ENCODE data around the gene C7.

The C7 gene

DNA sequence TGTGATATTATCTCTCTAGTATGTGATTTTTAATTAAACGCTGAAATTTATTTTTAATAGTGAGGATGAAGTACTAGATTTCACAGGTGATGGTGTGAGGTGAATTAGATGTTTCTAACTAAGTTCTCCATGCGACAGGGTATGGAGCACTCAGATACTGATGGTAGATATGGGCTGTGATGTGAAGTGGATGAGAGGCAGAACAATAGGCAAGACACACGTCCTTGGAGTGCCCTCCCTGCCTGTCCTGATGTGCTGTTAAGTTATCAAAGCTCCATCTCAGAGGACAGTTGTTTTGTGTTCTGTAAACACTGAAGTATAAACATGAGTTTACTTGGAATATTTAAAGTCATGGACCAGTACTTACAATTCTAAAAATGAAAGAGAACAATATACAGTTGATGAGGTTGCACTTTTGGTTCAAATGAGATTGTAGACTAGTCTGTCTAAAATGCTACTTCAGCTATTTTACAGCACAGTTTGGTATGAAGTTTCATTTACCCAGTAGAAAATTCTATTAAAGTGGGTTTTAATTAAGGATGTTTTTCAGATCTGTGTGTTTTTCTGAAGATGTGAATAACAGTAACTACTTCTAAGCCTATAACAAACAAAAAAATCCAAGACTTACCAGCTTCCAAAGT, 64.2 kb downstream of the C7 start:
- TF ChIP-seq, protein P1, sequence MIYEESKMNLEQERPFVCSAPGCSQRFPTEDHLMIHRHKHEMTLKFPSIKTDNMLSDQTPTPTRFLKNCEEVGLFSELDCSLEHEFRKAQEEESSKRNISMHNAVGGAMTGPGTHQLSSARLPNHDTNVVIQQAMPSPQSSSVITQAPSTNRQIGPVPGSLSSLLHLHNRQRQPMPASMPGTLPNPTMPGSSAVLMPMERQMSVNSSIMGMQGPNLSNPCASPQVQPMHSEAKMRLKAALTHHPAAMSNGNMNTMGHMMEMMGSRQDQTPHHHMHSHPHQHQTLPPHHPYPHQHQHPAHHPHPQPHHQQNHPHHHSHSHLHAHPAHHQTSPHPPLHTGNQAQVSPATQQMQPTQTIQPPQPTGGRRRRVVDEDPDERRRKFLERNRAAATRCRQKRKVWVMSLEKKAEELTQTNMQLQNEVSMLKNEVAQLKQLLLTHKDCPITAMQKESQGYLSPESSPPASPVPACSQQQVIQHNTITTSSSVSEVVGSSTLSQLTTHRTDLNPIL (CRISPR knock-in tag; IDR thresholded peaks at IDR 0.05; ENCODE audit: low read depth) = no peak
- no peak for TF ChIP-seq ARNTL (CRISPR knock-in tag; IDR thresholded peaks at IDR 0.05; ENCODE audit: borderline replicate concordance, low read depth)
- TF ChIP-seq BACH2 (CRISPR knock-in tag; IDR thresholded peaks at IDR 0.05; ENCODE audit: borderline replicate concordance) = no peak
- TF ChIP-seq ZNF565 (CRISPR knock-in tag; conservative IDR thresholded peaks at IDR 0.05; ENCODE audit: low read depth) = no peak
- TF ChIP-seq ZNF70 (CRISPR knock-in tag; IDR thresholded peaks at IDR 0.05) = no peak
- TF ChIP-seq SNAI2 (CRISPR knock-in tag; IDR thresholded peaks at IDR 0.05) = no peak
- TF ChIP-seq ZFP3 (CRISPR knock-in tag; IDR thresholded peaks at IDR 0.05) = no peak
- TF ChIP-seq ZNF8 (CRISPR knock-in tag; IDR thresholded peaks at IDR 0.05) = no peak
- no peak for TF ChIP-seq OSR1 (CRISPR knock-in tag; IDR thresholded peaks at IDR 0.05)
- TF ChIP-seq GLIS3 (CRISPR knock-in tag; IDR thresholded peaks at IDR 0.05) = no peak
- TF ChIP-seq ZFP30 (CRISPR knock-in tag; IDR thresholded peaks at IDR 0.05) = no peak
- TF ChIP-seq CSDC2 (CRISPR knock-in tag; IDR thresholded peaks at IDR 0.05) = no peak
- ATAC-seq = no peak

DNA sequence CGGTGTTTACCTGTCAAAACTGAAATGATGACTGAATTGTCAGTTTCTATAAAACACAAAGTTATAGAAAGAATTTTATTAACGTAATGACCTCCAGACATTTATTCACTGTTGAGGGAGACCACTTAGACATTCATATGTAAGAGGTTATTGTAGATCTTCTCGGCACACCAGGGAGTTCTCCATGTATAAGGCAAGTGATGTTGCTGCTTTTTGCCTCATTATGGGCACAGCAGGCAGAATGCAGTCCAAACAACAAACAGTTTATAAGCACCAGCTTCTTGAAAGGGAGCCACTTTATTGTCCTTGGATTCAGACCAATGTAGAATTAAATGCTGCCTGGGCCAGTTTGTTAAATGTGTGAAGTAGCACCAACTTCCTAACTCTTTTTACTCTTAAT, 66.7 kb downstream of the C7 start:
- TF ChIP-seq, protein P1 (CRISPR knock-in tag; IDR thresholded peaks at IDR 0.05; ENCODE audit: low read depth) = no peak
- TF ChIP-seq GLIS3 (CRISPR knock-in tag; IDR thresholded peaks at IDR 0.05) = no peak
- TF ChIP-seq ESRRG (CRISPR knock-in tag; IDR thresholded peaks at IDR 0.05) = no peak
- TF ChIP-seq, protein P2, sequence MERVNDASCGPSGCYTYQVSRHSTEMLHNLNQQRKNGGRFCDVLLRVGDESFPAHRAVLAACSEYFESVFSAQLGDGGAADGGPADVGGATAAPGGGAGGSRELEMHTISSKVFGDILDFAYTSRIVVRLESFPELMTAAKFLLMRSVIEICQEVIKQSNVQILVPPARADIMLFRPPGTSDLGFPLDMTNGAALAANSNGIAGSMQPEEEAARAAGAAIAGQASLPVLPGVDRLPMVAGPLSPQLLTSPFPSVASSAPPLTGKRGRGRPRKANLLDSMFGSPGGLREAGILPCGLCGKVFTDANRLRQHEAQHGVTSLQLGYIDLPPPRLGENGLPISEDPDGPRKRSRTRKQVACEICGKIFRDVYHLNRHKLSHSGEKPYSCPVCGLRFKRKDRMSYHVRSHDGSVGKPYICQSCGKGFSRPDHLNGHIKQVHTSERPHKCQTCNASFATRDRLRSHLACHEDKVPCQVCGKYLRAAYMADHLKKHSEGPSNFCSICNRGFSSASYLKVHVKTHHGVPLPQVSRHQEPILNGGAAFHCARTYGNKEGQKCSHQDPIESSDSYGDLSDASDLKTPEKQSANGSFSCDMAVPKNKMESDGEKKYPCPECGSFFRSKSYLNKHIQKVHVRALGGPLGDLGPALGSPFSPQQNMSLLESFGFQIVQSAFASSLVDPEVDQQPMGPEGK (CRISPR knock-in tag; IDR thresholded peaks at IDR 0.05; ENCODE audit: borderline replicate concordance) = no peak
- TF ChIP-seq BACH2 (CRISPR knock-in tag; IDR thresholded peaks at IDR 0.05; ENCODE audit: borderline replicate concordance) = no peak
- no peak for TF ChIP-seq ARNTL (CRISPR knock-in tag; IDR thresholded peaks at IDR 0.05; ENCODE audit: borderline replicate concordance, low read depth)
- no peak for TF ChIP-seq ZFP3 (CRISPR knock-in tag; IDR thresholded peaks at IDR 0.05)
- no peak for ATAC-seq

DNA sequence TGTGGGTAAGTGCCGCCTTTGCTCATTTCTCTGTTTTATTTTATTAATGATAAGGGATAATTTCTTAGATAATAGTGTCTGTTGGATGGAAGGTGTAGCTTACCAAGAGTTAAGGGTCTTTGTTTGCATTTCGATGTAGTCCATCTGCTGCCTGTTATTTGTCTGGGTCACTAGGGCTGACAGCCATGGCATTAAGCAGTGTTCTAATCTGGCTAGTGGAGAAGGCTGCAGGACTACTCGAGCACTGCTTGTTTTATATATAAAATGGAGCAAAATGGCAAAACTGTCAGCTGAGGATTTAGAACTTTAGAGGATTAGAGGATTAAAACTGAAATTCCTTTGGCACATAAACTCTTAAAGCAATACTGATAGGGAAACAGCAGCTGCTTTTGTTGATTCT, 67.5 kb downstream of the C7 start:
- peak; percentile 31; the same call in 1 of the 3 replicates for ATAC-seq
- TF ChIP-seq ZC3H10 (CRISPR knock-in tag; IDR thresholded peaks at IDR 0.05) = no peak
- TF ChIP-seq ZNF70 (CRISPR knock-in tag; IDR thresholded peaks at IDR 0.05) = no peak
- peak; percentile 59; the same call in 1 of the 2 replicates for TF ChIP-seq TCF4 (CRISPR knock-in tag; IDR thresholded peaks at IDR 0.05; ENCODE audit: borderline replicate concordance)
- no peak for TF ChIP-seq CSDC2 (CRISPR knock-in tag; IDR thresholded peaks at IDR 0.05)

DNA sequence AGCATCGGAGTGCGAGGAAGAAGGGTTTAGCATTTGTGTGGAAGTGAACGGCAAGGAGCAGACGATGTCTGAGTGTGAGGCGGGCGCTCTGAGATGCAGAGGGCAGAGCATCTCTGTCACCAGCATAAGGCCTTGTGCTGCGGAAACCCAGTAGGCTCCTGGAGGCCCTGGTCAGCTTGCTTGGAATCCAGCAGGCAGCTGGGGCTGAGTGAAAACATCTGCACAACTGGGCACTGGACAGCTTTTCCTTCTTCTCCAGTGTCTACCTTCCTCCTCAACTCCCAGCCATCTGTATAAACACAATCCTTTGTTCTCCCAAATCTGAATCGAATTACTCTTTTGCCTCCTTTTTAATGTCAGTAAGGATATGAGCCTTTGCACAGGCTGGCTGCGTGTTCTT, 72.1 kb downstream of the C7 start:
- TF ChIP-seq ZNF565 (CRISPR knock-in tag; conservative IDR thresholded peaks at IDR 0.05; ENCODE audit: low read depth) = no peak
- TF ChIP-seq TCF4 (CRISPR knock-in tag; IDR thresholded peaks at IDR 0.05; ENCODE audit: borderline replicate concordance) = no peak
- no peak for TF ChIP-seq BACH2 (CRISPR knock-in tag; IDR thresholded peaks at IDR 0.05; ENCODE audit: borderline replicate concordance)
- no peak for TF ChIP-seq ISL1 (CRISPR knock-in tag; IDR thresholded peaks at IDR 0.05)
- TF ChIP-seq, protein P2 (CRISPR knock-in tag; IDR thresholded peaks at IDR 0.05; ENCODE audit: borderline replicate concordance) = no peak
- TF ChIP-seq, protein P3, sequence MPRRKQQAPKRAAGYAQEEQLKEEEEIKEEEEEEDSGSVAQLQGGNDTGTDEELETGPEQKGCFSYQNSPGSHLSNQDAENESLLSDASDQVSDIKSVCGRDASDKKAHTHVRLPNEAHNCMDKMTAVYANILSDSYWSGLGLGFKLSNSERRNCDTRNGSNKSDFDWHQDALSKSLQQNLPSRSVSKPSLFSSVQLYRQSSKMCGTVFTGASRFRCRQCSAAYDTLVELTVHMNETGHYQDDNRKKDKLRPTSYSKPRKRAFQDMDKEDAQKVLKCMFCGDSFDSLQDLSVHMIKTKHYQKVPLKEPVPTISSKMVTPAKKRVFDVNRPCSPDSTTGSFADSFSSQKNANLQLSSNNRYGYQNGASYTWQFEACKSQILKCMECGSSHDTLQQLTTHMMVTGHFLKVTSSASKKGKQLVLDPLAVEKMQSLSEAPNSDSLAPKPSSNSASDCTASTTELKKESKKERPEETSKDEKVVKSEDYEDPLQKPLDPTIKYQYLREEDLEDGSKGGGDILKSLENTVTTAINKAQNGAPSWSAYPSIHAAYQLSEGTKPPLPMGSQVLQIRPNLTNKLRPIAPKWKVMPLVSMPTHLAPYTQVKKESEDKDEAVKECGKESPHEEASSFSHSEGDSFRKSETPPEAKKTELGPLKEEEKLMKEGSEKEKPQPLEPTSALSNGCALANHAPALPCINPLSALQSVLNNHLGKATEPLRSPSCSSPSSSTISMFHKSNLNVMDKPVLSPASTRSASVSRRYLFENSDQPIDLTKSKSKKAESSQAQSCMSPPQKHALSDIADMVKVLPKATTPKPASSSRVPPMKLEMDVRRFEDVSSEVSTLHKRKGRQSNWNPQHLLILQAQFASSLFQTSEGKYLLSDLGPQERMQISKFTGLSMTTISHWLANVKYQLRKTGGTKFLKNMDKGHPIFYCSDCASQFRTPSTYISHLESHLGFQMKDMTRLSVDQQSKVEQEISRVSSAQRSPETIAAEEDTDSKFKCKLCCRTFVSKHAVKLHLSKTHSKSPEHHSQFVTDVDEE (CRISPR knock-in tag; IDR thresholded peaks at IDR 0.05) = no peak
- no peak for TF ChIP-seq ARNTL (CRISPR knock-in tag; IDR thresholded peaks at IDR 0.05; ENCODE audit: borderline replicate concordance, low read depth)
- TF ChIP-seq CSDC2 (CRISPR knock-in tag; IDR thresholded peaks at IDR 0.05) = no peak
- no peak for TF ChIP-seq PPARA (CRISPR knock-in tag; IDR thresholded peaks at IDR 0.05; ENCODE audit: borderline replicate concordance)
- TF ChIP-seq, protein P1 (CRISPR knock-in tag; IDR thresholded peaks at IDR 0.05; ENCODE audit: low read depth) = no peak
- TF ChIP-seq ZNF8 (CRISPR knock-in tag; IDR thresholded peaks at IDR 0.05) = no peak
- TF ChIP-seq RARB (CRISPR knock-in tag; IDR thresholded peaks at IDR 0.05) = no peak
- TF ChIP-seq OSR1 (CRISPR knock-in tag; IDR thresholded peaks at IDR 0.05) = no peak
- no peak for TF ChIP-seq ZFP3 (CRISPR knock-in tag; IDR thresholded peaks at IDR 0.05)
- no peak for TF ChIP-seq ESRRG (CRISPR knock-in tag; IDR thresholded peaks at IDR 0.05)
- TF ChIP-seq GLIS3 (CRISPR knock-in tag; IDR thresholded peaks at IDR 0.05) = no peak
- TF ChIP-seq, protein P4, sequence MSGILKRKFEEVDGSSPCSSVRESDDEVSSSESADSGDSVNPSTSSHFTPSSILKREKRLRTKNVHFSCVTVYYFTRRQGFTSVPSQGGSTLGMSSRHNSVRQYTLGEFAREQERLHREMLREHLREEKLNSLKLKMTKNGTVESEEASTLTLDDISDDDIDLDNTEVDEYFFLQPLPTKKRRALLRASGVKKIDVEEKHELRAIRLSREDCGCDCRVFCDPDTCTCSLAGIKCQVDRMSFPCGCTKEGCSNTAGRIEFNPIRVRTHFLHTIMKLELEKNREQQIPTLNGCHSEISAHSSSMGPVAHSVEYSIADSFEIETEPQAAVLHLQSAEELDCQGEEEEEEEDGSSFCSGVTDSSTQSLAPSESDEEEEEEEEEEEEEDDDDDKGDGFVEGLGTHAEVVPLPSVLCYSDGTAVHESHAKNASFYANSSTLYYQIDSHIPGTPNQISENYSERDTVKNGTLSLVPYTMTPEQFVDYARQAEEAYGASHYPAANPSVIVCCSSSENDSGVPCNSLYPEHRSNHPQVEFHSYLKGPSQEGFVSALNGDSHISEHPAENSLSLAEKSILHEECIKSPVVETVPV (CRISPR knock-in tag; IDR thresholded peaks at IDR 0.05) = no peak
- TF ChIP-seq SNAI2 (CRISPR knock-in tag; IDR thresholded peaks at IDR 0.05) = no peak
- TF ChIP-seq TOX (CRISPR knock-in tag; IDR thresholded peaks at IDR 0.05; ENCODE audit: borderline replicate concordance) = no peak
- ATAC-seq = no peak
